Measurements from ENCODE around the gene SMG6.

DNA sequence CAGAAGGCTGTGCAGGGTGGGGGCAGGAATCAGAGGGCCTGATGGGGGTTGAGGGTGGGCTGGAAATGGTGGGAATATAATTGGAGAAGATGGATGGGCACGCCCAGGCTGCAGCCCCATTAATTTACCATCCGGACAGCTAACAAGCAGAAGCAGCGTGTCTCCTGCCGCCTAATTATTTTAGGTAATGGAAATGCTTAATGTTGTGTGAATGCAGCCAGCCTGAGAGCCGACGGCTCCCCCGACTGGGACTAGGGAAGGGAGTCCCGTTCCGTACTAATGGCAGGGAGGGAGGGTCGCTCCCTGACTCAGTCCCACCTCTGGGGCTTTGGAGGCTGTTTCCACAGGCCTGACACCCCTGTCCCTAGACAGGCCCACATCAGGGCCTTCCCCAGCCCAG is 266.4 kb downstream of the SMG6 start:
- TF ChIP-seq, protein P1, sequence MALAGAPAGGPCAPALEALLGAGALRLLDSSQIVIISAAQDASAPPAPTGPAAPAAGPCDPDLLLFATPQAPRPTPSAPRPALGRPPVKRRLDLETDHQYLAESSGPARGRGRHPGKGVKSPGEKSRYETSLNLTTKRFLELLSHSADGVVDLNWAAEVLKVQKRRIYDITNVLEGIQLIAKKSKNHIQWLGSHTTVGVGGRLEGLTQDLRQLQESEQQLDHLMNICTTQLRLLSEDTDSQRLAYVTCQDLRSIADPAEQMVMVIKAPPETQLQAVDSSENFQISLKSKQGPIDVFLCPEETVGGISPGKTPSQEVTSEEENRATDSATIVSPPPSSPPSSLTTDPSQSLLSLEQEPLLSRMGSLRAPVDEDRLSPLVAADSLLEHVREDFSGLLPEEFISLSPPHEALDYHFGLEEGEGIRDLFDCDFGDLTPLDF (CRISPR knock-in tag; IDR thresholded peaks at IDR 0.05) = no peak
- TF ChIP-seq PAX8 (CRISPR knock-in tag; IDR thresholded peaks at IDR 0.05; ENCODE audit: borderline replicate concordance) (no peak), NFYB (CRISPR knock-in tag; IDR thresholded peaks at IDR 0.05) (no peak), KLF9 (CRISPR knock-in tag; IDR thresholded peaks at IDR 0.05; ENCODE audit: low read depth) (no peak)

Measured in HepG2 (cell line).